DMS114 treated with DMSO at 0.1 percent for 48 hours (cell line): ENCODE measurements around the gene KRTAP5-9.
"Not testable (repeated sequence)": the region's sequence is repeated elsewhere in the genome, so short reads cannot be mapped to it uniquely, and the experiment has no call there.

Experiments
- DNase-seq: peaks from one replicate; lab custom pipeline; 2025; ENCODE audit not compliant: unreplicated experiment; lab: John Stamatoyannopoulos, UW

Gene KRTAP5-9

GRCh38 chr11:71557257-71557656, 9.0 kb downstream of the KRTAP5-9 start:
- DNase-seq, result no peak

GRCh38 chr11:71558996-71559395, 10.8 kb downstream of the KRTAP5-9 start:
- DNase-seq, result no peak

GRCh38 chr11:71562120-71562519, 13.9 kb downstream of the KRTAP5-9 start:
- no peak for DNase-seq

GRCh38 chr11:71563406-71563805, 15.2 kb downstream of the KRTAP5-9 start:
- DNase-seq, result peak; percentile 21

- DNase-seq, result no peak
Measured at GRCh38 chr11:71564430-71564829, 16.2 kb downstream of the KRTAP5-9 start.

GRCh38 chr11:71565263-71565662, 17.0 kb downstream of the KRTAP5-9 start, which contains the start of gene KRTAP5-10:
KRTAP5-10 (plus strand) TSS chr11:71565563; CDS start chr11:71565588, 25 bp downstream.
- no peak for DNase-seq

GRCh38 chr11:71566081-71566620, 17.9 kb downstream of the KRTAP5-9 start:
- DNase-seq, result no peak

GRCh38 chr11:71566626-71567599, 18.7 kb downstream of the KRTAP5-9 start:
- not testable (repeated sequence) for DNase-seq

- not testable (repeated sequence) for DNase-seq
Measured at GRCh38 chr11:71567633-71568032, 19.4 kb downstream of the KRTAP5-9 start.

GRCh38 chr11:71568704-71569349, 20.6 kb downstream of the KRTAP5-9 start:
- DNase-seq, result no peak

- not testable (repeated sequence) for DNase-seq
Measured at GRCh38 chr11:71571101-71571850, 23.1 kb downstream of the KRTAP5-9 start.

- no peak for DNase-seq
Measured at GRCh38 chr11:71572811-71573210, 24.6 kb downstream of the KRTAP5-9 start.

GRCh38 chr11:71574418-71574817, 26.2 kb downstream of the KRTAP5-9 start:
- no peak for DNase-seq

GRCh38 chr11:71575723-71576424, 27.7 kb downstream of the KRTAP5-9 start:
- no peak for DNase-seq

- DNase-seq, result not testable (repeated sequence)
Measured at GRCh38 chr11:71576688-71577465, 28.7 kb downstream of the KRTAP5-9 start.

GRCh38 chr11:71577469-71578004, 29.3 kb downstream of the KRTAP5-9 start:
- DNase-seq, result no peak

- DNase-seq, result not testable (repeated sequence)
Measured at GRCh38 chr11:71579513-71579912, 31.3 kb downstream of the KRTAP5-9 start.

- peak; percentile 1 for DNase-seq
Measured at GRCh38 chr11:71580057-71581003, 32.1 kb downstream of the KRTAP5-9 start.
